Neural progenitor cell (in vitro differentiated cells): ENCODE results near the gene KLHDC7B.

Experiments
- EZH2phosphoT487 ChIP-seq: fragments of 200-600 bp; sonication (generic); IDR thresholded peaks from 2 replicates; pipeline ENCODE4 v1.6.1; 2017; ENCODE audit warnings: antibody characterized with exemption
- TF ChIP-seq, protein P1 (sequence below): fragments of 200-600 bp; sonication (generic); IDR thresholded peaks from 2 replicates; pipeline ENCODE4 v1.5.1; 2017; ENCODE audit warnings: antibody characterized with exemption, mild to moderate bottlenecking

DNA sequence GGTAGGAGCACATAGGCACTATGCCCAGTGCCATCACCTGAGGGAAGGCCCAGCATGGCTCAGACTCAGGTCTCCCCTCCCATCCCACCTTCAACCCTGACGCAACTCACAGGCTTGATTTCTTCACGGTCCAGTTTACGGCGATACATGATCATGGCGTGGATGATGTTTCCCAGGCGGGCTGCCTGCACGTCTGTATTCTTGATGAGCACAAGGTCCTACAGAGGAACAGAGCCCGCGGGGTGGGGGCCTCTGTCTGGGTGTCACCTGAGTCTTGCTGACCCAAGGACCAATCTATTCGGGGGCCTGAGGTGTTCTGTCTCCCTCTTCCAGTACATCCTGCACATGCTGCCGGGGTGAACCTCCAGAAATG, 28.7 kb downstream of the KLHDC7B start:
- TF ChIP-seq, protein P1, sequence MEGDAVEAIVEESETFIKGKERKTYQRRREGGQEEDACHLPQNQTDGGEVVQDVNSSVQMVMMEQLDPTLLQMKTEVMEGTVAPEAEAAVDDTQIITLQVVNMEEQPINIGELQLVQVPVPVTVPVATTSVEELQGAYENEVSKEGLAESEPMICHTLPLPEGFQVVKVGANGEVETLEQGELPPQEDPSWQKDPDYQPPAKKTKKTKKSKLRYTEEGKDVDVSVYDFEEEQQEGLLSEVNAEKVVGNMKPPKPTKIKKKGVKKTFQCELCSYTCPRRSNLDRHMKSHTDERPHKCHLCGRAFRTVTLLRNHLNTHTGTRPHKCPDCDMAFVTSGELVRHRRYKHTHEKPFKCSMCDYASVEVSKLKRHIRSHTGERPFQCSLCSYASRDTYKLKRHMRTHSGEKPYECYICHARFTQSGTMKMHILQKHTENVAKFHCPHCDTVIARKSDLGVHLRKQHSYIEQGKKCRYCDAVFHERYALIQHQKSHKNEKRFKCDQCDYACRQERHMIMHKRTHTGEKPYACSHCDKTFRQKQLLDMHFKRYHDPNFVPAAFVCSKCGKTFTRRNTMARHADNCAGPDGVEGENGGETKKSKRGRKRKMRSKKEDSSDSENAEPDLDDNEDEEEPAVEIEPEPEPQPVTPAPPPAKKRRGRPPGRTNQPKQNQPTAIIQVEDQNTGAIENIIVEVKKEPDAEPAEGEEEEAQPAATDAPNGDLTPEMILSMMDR: no peak
- TF ChIP-seq EZH2phosphoT487: no peak
